DMS79 (cell line): ENCODE measurements around the gene CCDC141.
"Not testable (repeated sequence)": the region's sequence is repeated elsewhere in the genome, so short reads cannot be mapped to it uniquely, and the experiment has no call there.

Experiments used
- DNase-seq: peaks from one replicate; lab custom pipeline; 2025; lab: John Stamatoyannopoulos, UW

The CCDC141 gene, protein sequence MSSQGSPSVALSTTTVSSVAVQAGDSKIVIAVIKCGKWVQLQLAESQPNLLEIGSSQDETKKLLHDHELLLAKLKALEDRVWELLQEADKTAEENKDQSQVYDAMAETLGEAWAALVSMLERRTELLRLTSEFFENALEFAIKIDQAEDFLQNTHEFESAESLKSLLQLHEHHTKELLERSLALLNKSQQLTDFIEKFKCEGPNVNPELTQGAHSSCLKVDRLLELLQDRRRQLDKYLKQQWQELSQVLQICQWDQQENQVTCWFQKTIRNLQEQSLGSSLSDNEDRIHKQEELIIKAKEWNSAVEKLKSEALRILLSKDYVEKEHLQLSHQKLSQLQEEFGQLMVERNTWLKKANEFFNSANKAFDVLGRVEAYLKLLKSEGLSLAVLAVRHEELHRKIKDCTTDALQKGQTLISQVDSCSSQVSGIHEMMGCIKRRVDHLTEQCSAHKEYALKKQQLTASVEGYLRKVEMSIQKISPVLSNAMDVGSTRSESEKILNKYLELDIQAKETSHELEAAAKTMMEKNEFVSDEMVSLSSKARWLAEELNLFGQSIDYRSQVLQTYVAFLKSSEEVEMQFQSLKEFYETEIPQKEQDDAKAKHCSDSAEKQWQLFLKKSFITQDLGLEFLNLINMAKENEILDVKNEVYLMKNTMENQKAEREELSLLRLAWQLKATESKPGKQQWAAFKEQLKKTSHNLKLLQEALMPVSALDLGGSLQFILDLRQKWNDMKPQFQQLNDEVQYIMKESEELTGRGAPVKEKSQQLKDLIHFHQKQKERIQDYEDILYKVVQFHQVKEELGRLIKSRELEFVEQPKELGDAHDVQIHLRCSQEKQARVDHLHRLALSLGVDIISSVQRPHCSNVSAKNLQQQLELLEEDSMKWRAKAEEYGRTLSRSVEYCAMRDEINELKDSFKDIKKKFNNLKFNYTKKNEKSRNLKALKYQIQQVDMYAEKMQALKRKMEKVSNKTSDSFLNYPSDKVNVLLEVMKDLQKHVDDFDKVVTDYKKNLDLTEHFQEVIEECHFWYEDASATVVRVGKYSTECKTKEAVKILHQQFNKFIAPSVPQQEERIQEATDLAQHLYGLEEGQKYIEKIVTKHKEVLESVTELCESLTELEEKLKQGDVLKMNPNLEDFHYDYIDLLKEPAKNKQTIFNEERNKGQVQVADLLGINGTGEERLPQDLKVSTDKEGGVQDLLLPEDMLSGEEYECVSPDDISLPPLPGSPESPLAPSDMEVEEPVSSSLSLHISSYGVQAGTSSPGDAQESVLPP (N-terminal part only)

DNA sequence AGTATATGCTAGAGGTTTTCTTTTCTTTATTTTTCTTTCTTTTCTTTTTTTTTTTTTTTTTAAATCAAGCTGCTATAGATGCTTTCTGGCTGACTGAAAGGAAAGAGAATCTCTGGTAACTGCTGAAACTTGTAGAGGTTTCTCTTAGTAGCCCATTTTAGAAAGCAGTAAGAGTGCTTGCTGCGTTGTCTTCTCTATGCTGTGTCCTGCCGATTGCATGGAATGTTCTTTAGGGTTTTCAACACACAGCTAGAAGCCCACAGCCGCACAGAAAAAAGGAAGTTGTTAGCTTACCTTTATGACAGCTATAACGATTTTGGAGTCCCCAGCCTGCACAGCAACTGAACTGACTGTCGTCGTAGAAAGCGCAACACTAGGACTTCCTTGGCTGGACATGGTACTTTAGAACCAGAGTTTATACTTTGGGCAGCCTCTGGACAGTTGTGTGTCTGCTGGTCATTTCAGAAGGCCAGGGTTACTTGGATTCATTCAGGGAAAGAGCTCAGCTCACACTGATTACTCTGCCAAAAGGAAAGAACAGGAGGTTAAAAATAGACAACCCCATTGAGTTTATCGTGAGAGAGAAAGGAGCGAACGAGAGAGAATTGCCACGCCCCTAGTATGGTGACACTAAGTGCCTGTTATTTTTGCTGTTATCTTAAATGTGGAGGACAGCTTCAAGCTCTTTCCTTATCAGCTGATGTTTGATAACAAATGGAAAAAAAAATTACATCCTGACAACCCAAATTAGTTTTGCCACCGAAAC is at the start of gene CCDC141:
CCDC141 (minus strand) TSS at position 592 of the 766 bp plus-strand sequence; CDS start at position 396, 196 bp downstream.
- no peak for DNase-seq

DNA sequence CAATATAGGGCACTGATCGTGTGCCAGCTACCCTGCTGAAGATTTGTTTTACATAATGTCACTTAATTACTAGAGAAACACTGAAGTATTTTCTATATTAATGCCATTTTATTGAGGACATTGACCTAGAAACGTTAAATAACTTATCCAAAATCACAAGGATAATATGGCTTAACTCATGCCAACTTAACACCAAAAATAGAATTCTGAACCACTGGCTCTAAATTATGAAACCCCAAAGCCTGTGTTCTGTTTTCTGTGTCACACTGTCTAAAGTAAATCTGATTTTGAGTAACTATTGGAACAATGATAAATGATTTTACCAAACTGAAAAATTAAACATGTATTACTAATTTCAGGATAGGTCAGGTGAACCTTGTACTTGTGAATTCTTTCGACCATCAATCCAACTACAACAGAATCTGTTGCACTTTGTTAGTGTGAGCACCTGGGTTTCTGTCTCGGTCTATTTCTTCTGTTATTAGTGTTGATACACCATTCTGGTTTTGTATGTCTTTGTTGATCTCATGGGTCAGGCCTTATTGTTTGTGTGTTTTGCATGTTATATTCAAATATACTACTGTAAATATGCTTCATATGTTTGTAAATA is 48.2 kb upstream of the CCDC141 start:
- no peak for DNase-seq

DNA sequence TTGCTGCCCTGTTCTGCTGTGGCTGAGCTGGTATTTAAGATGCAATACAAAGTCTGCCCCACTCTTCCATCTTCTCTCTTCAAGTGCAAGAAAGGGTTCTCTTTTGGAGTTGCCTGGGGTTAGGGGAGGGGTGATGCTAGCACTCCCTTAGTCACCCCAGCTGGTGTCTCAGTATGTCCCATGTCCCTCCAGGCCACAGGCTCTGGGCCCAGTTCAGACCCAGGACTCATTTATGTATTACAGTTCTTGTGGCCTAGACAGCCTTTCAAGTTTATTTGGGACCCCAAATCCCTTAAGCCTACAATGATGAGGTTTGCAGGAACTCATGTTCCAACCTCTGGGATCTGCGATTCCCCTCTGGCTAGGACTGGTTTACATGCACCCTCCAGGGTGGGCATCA is 47.2 kb upstream of the CCDC141 start:
- peak; percentile 32 for DNase-seq

DNA sequence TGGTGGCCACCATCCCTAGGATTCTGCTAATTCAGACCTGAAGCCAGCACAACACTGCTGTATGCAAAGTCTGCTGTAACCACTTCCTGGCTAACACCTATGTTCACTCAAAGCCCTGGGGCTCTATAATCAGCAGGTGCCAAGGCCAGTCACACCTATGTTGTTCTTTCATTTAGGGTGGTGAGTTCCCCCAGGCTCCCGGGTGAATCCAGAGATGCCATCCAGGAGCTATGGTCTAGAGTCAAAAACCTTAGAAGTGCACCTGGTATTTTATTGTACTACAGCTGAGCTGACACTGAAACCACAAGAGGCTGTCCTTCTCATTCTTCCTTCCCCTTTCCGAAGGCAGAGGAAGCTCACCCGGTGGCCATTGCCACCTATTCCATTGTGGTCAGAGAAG is 46.2 kb upstream of the CCDC141 start:
- no peak for DNase-seq

DNA sequence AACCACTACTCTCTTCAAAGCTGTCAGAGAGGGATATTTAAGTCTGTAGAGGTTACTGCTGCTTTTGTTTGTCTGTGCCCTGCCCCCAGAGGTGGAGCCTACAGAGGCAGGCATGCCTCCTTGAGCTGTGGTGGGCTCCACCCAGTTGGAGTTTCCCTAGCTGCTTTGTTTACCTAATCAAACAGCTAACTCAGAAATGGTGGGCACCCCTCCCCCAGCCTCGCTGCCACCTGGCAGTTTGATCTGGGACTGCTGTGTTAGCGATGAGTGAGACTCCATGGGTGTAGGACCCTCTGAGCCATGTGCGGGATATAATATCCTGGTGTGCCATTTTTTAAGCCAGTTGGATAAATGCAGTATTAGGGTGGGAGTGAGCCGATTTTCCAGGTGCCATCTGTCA is 43.0 kb upstream of the CCDC141 start:
- DNase-seq = not testable (repeated sequence)

DNA sequence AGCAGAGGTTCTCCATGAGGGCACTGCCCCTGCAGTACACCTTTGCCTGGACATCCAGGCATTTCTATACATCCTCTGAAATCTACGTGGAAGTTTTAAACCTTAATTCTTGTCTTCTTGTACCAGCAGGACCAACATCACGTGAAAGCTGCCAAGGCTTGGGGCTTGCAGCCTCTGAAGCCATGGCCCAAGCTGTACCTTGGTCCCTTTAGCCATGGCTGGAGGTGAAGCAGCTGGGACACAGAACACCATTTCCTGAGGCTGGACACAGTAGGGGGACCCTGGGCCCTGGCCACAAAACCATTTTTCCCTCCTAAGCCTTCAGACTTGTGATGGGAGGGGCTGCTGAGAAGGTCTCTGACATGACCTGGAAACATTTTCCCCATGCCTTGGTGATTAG is 32.8 kb upstream of the CCDC141 start:
- DNase-seq = no peak

DNA sequence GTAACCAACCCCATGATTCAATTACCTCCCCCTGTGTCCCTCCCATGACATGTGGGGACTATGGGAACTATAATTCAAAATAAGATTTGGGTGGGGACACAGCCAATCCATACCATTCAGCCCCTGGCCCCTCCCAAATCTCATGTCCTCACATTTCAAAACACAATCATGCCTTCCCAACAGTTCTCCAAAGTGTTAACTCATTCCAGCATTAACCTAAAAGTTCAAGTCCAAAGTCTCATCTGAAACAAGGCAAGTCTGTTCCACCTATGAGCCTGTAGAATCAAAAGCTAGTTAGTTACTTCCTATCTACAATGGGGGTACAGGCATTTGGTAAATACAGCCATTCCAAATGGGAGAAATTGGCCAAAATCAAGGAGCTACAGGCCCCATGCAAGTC is 32.0 kb upstream of the CCDC141 start:
- no peak for DNase-seq

DNA sequence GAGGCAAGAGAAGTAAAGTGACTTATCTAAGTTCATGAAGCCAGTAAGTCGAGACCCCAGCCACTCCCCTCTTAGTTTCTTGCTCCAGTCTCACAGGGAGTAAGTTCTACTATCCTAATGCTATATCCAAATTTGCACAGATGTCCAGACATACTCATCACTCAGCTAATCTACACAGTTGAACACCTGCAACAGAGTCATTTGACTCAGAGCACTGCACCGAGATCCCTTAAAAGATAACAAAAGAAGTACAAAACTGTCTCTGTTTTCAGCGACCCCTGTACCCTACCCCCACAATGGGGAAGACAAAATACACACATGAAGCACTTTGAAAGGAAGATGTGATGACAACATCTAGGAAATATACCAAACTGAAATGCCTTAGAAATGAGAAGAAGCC is 22.6 kb upstream of the CCDC141 start:
- no peak for DNase-seq

DNA sequence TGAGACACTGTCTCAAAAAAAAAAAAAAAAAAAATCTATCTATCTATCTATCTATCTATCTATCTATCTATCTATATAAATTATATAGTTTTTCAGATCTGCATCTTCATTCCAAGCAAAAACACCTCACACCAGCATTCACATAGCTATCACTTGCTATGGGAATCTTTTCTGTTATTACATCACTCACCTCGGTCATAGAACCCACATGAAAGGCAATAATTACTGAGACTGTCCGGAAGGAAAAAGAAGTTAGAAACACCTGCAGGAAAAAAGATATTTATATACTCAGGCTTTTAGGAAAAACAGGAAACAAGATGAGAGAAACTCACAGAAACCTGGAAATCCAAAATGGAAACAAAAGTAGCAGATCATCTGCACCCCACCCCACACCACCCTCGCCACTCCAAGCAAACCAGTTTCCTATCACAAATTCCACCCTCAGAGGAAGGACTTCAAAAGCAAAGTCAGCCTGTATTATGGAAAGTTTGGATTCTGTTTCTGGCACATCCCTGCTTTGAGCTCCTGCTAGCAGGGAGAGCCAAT is 21.9 kb upstream of the CCDC141 start:
- DNase-seq = no peak

DNA sequence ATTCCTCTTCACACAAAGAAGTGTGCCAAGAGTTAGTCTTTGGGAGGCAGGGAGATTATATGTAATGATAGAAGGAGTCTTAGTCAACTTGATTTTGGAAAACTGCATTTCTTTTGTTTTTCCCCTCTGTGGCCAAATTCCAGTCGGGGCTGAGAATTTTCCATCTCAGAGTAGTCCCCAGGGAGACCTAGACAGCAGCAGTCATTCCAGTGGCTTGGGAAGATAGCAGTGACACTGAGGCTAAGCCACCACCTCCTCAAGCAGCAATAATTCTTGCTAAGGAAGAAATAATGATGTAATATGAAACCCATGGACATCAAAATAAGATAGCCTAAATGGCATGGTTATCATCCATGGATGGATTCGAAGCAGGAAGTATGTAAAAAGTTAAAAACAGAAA is 21.0 kb upstream of the CCDC141 start:
- DNase-seq = no peak

DNA sequence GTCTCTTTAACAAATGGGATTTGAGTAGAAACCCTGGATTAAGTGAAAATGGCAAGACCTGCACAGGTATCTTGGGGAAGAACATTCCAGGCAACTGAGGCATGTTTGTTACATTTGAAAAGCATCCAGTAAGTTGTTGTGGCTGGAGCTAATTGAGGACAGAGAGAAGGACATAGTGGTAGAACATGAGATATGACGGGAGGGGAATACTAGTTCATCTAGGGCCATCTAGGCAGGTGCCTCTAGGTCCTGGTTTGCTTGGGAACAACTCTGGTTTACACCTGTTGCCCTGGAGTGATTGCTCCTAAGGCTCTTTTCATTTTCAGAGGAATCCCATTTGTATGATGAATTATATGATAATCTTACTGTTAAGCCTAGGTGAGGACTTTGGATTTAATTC is 19.7 kb upstream of the CCDC141 start:
- DNase-seq = no peak

DNA sequence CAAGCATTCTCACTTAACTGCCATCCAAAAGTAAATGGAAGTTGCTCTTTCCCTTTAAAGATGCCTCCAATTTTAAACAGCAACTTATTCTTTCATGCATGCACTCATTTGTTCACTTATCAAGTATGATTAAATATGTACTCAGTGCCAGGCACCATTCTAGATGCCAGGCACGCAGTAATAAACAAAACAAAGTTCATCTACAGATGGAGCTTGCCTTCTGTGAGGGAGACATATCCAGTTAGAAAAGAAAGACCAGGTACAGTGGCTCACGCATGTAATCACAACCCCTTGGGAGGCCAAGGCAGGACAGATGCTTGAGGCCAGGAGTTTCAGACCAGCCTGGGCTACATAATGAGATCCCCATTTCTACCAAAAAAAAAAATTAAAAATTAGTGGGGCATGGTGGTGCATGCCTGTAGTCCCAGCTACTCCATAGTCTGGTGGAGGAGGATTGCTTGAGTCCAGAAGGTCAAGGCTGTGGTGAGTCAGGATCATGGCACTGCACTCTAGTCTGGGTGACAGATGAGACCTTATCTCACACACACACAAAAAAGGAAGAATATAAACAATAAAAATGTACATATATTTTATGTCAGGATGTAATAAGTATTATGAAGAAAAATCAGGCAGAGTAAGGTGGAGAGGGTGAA is 19.2 kb upstream of the CCDC141 start:
- DNase-seq = no peak

DNA sequence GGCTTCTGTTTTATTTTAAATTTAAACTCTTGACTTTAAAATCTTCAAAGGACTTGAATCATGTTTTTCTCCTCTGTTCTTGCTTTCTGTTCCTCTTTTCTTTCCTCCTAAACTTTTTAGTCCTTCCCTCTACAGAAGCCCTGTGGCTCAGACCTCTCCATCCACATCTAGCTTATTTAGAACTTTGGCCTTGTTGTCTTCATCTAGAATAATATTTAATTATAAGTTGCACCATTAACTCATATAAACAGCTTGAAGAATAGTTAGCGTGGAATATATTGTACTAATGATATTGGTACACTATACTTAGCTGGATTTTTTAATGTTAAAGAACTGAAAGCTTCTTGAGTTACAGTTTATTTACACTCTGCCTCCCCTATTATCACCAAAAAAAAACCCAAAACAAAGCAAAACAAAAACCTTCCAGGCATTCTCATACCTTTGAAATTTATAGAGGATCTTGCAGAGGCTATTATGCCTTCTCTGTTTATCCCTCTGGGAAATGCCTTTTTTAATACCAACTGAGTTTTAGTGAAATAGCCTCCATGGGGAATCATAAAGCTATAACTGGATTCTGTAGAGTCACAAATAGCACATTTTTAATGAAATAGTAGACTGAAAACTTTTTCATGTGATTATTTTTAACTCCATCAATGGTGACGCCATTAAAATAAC is 9.2 kb upstream of the CCDC141 start:
- no peak for DNase-seq

DNA sequence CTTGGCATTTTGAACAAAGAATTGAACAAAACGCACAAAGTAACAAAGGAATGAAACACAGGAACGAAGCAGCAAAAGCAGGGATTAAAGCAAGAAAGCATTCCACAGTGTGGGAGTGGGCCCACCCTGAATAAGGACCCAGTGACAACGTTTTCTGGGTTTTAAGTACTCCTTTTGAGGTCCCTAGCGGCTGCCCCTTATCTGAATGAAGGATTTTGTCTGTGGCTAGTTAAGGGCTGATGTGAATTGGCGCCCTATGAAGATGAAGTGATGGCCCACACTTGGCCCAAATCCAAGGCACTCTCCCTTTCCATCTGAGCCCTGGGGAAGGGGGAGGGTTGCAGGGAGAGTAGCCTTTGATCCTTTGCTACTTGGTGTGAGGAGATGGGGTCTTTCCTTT is 7.8 kb upstream of the CCDC141 start:
- no peak for DNase-seq

DNA sequence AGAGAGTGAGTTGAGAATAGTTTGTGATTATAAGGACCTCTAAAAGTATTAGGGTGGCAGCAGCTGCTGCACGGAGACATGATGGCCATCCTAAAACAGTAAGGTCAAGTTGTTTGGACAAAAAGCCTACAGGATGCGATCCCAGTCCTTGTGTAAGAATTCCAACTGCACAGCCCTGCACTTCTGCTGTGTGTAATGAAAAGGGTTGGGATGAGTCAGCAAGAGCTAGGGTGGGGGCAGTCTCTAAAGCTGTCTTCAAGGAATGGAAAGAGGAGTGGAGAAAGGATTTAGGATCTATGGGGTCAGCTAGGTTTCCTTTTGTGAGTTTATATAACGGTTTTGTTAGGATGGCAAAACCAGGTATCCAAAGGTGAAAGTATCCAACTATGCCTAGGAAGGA is 3.6 kb upstream of the CCDC141 start:
- DNase-seq = not testable (repeated sequence)

DNA sequence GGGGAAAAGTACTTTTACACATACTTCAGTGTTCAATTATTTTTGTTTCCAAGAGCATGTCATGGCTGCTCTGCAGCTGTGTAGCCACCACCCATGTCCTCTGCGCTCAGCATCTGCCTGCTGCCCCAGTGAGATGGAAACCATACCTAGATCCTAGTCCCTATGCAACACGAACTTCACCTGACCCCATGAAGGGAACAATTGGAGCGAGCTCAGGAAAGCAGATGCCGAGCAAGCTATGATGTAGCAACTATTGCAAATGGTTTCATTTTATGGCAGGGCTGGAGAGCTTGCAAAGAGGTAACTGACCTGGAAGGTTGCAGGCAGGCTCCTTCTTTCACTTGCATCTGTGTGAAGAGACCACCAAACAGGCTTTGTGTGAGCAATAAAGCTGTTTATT is 1.3 kb upstream of the CCDC141 start:
- DNase-seq = no peak

DNA sequence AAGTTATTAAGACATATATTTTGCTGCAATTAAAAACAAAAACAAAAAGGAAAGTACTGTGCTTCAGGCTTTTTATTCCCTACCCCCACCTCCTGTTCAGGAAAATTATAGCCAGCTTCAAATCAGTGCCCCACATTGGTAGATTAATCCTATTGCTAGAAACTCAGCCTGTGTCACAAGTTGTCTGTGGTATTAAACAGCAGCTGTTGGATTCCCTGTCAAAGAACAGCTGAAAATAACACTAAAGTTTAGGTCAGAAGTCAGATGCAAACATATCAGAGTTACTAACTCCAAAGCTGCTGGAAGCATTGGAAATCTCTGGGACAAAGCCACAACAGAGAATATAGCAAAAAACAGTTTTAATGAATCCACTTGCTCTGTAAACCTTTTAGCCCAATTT is 818 bp upstream of the CCDC141 start:
- DNase-seq = no peak

DNA sequence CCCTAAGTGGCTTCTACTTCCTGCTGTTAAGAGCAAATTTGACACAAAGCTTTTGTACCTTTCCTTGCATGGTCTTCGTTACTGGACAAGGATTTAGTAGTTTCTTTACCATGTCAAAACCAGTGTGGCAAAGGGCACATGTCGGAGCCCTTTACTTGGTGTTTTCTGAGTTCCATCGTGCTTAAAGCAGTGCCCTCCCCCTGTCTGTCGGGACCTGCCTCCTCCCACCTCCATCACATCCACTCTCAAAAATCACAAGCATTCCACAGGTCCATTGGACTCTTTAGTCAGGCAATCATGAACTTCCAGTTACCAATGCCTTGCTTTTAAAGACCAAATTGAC is 763 bp downstream of the CCDC141 start:
- no peak for DNase-seq

DNA sequence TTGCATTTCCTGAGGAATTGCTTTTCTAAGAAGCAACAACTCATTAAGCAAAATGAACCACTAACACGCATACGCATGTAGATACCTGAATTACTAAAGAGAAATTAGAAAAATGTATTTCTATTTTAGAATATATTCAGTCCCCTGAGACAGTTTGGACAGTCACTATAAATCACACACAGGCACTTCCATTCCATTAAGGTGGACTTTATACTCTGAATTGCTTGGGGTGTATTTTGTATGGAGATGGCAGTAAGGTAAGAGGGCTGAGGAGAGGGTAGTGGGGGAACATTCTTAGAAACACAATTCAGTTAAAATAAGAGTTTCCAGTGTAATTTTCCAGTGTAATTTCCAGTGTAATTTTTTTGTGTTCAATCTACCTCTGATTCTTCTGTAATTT is 1.8 kb downstream of the CCDC141 start:
- DNase-seq = no peak

DNA sequence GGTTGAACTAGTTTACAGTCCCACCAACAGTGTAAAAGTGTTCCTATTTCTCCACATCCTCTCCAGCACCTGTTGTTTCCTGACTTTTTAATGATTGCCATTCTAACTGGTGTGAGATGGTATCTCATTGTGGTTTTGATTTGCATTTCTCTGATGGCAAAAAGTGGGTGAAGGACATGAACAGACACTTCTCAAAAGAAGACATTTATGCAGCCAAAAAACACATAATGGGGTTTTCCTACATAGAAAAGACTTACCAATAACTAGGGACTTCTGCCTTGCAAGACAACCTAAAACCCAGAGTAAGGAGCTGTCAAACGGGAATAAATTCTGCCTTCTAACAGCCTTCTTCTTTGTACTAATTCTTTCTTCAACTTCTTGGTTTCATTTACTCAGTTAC is 4.3 kb downstream of the CCDC141 start:
- DNase-seq = not testable (repeated sequence)
